Fibroblast of pulmonary artery (primary cell): ENCODE results near the gene MCF2L.
A peak's percentile ranks its signal among the peaks of the same experiment; 100 is the strongest.

Experiments used
- DNase-seq: peaks from one replicate; pipeline ENCODE4 v3.0.0-alpha.2; 2010; ENCODE audit warnings: low read depth
- H3K4me3 ChIP-seq: replicated peaks from 2 replicates; pipeline ENCODE4 v1.5.1; 2011; ENCODE audit warnings: low read depth, mild to moderate bottlenecking, control low read depth, low read length, moderate library complexity
- CTCF ChIP-seq: IDR thresholded peaks from 2 replicates; pipeline ENCODE4 v1.5.1; 2011; ENCODE audit warnings: mild to moderate bottlenecking, control low read depth, low read length, inconsistent platforms; ENCODE audit errors: missing control alignments

MCF2L gene

GRCh38 chr13:113114511-113115362, 145.7 kb downstream of the MCF2L start:
- no peak overlapping the region for H3K4me3 ChIP-seq
- no peak for DNase-seq

GRCh38 chr13:113115363-113116205, 146.6 kb downstream of the MCF2L start:
- no peak for DNase-seq
- TF ChIP-seq CTCF, result no peak
- H3K4me3 ChIP-seq, result no peak overlapping the region

More at GRCh38 chr13:113114511-113115362, 145.7 kb downstream of the MCF2L start:
- TF ChIP-seq CTCF, result no peak

GRCh38 chr13:113116206-113116800, 147.3 kb downstream of the MCF2L start:
- no peak for TF ChIP-seq CTCF
- no peak for DNase-seq

GRCh38 chr13:113116871-113117271, 147.9 kb downstream of the MCF2L start:
- no peak for DNase-seq
- no peak for TF ChIP-seq CTCF
- H3K4me3 ChIP-seq, result no peak overlapping the region

More at GRCh38 chr13:113116206-113116800, 147.3 kb downstream of the MCF2L start:
- no peak overlapping the region for H3K4me3 ChIP-seq

GRCh38 chr13:113117335-113117872, 148.4 kb downstream of the MCF2L start:
- H3K4me3 ChIP-seq, result no peak overlapping the region
- DNase-seq, result peak; percentile 3
- no peak for TF ChIP-seq CTCF

- no peak overlapping the region for H3K4me3 ChIP-seq
- TF ChIP-seq CTCF, result no peak
- DNase-seq, result no peak
Observed at GRCh38 chr13:113117911-113118260, 148.9 kb downstream of the MCF2L start.
